HEK293T (cell line): ENCODE results near the gene NSDHL.
A peak's percentile ranks its signal among the peaks of the same experiment; 100 is the strongest.

Experiments used
- CTCF ChIA-PET: fragments of 350-600 bp; formaldehyde crosslinking; extraction: SDS; loops from one replicate; lab custom pipeline; 2021; ENCODE audit warnings: antibody characterized with exemption, inconsistent platforms; lab: Yijun Ruan, JAX
- POLR2A ChIA-PET: fragments of 350-600 bp; formaldehyde crosslinking; extraction: SDS; loops from one replicate; lab custom pipeline; 2020; ENCODE audit warnings: antibody characterized with exemption, inconsistent platforms; lab: Yijun Ruan, JAX
- DNase-seq: peaks from one replicate; pipeline ENCODE4 v3.0.0; 2012; ENCODE audit warnings: mixed read lengths; ENCODE audit errors: extremely low spot score
- ARNT ChIP-seq: fragments of 450-650 bp; IDR thresholded peaks from 2 replicates; pipeline ENCODE4 v1.6.1; 2017; ENCODE audit warnings: mild to moderate bottlenecking
- BHLHE40 ChIP-seq: fragments of 450-650 bp; IDR thresholded peaks from 2 replicates; pipeline ENCODE4 v1.6.1; 2016; ENCODE audit warnings: mild to moderate bottlenecking, moderate library complexity, borderline replicate concordance
- CTBP1 ChIP-seq: fragments of 450-650 bp; IDR thresholded peaks from 2 replicates; pipeline ENCODE4 v1.6.1; 2016; ENCODE audit warnings: borderline replicate concordance
- ELF4 ChIP-seq: fragments of 450-650 bp; IDR thresholded peaks from 2 replicates; pipeline ENCODE4 v1.6.1; 2017; ENCODE audit warnings: antibody characterized with exemption
- FOXA1 ChIP-seq: fragments of 450-650 bp; IDR thresholded peaks from 2 replicates; pipeline ENCODE4 v1.6.1; 2016; ENCODE audit warnings: mild to moderate bottlenecking
- FOXK2 ChIP-seq: fragments of 450-650 bp; IDR thresholded peaks from 2 replicates; pipeline ENCODE4 v1.6.1; 2016; ENCODE audit warnings: mild to moderate bottlenecking
- FOXM1 ChIP-seq: fragments of 450-650 bp; IDR thresholded peaks from 2 replicates; pipeline ENCODE4 v1.6.1; 2017; ENCODE audit warnings: mild to moderate bottlenecking, borderline replicate concordance
- HDGF ChIP-seq: fragments of 450-650 bp; IDR thresholded peaks from 2 replicates; pipeline ENCODE4 v1.6.1; 2017; ENCODE audit warnings: antibody characterized with exemption, borderline replicate concordance
- L3MBTL2 ChIP-seq: fragments of 450-650 bp; conservative IDR thresholded peaks from 2 replicates; pipeline ENCODE4 v1.6.1; 2016; ENCODE audit warnings: mild to moderate bottlenecking
- LEF1 ChIP-seq: fragments of 450-650 bp; IDR thresholded peaks from 2 replicates; pipeline ENCODE4 v1.6.1; 2017; ENCODE audit warnings: mild to moderate bottlenecking, borderline replicate concordance
- NFRKB ChIP-seq: fragments of 450-650 bp; IDR thresholded peaks from 2 replicates; pipeline ENCODE4 v1.6.1; 2016; ENCODE audit warnings: mild to moderate bottlenecking, moderate library complexity
- PKNOX1 ChIP-seq: fragments of 450-650 bp; IDR thresholded peaks from 2 replicates; pipeline ENCODE4 v1.6.1; 2016
- SP1 ChIP-seq: fragments of 450-650 bp; IDR thresholded peaks from 2 replicates; pipeline ENCODE4 v1.6.1; 2017
- SUZ12 ChIP-seq: fragments of 450-650 bp; IDR thresholded peaks from 2 replicates; pipeline ENCODE4 v1.6.1; 2016; ENCODE audit warnings: mild to moderate bottlenecking
- TARDBP ChIP-seq: fragments of 450-650 bp; IDR thresholded peaks from 2 replicates; pipeline ENCODE4 v1.6.1; 2016
- ZNF384 ChIP-seq: fragments of 450-650 bp; IDR thresholded peaks from 2 replicates; pipeline ENCODE4 v1.6.1; 2016

The NSDHL gene

DNA sequence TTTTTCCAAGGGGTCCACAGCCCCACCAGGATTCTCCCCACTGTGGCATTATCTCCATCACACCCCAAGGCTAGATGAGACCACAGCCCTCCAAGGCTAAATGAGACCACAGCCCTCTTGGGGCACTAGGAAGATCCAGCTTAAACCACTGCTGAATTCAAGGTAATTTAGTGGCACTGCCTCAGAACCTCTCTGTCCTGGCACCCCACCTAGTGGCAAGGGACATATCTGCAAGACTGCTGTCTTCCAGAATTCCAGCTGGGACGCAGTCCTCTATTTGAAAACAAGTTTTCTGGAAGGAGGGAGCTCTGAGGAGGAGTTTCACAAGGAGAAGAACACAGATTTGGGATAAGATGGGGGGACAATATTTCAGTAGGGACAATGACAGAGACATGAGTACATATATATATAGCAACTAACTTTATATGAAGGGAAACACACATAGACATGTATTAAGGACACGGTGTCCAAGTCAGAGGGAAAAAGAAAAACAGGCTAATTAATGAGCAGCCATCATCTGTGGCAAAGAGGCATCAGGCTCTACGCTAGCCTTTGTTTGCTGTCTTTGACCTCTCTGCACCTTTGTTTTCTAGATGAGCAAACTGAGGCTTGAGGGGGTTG is 9.6 kb upstream of the NSDHL start:
- POLR2A ChIA-PET: interaction anchor here (0.6 kb wide), 1 partner anchor 9 kb away, joined by 3 read pairs; the partner anchor contains the start of genes CETN2 and NSDHL
- no peak for TF ChIP-seq L3MBTL2
- TF ChIP-seq FOXK2: no peak
- no peak for TF ChIP-seq ELF4
- no peak for TF ChIP-seq NFRKB
- TF ChIP-seq FOXA1: no peak
- no peak for TF ChIP-seq PKNOX1
- no peak for TF ChIP-seq LEF1
- TF ChIP-seq HDGF: no peak
- TF ChIP-seq SUZ12: no peak
- TF ChIP-seq ARNT: no peak
- no peak for TF ChIP-seq SP1
- no peak for TF ChIP-seq BHLHE40
- no peak for TF ChIP-seq CTBP1
- TF ChIP-seq ZNF384: no peak
- TF ChIP-seq TARDBP: no peak
- TF ChIP-seq FOXM1: no peak
- DNase-seq: peak; percentile 75
- CTCF ChIA-PET: interaction anchor here (0.5 to 2.2 kb wide), 14 partner anchors 8 to 1390 kb away, joined by 3 to 17 read pairs (median 3); partner anchors contain the start of genes CETN2 and NSDHL

GRCh38 chrX:152822383-152823086 is 8.3 kb upstream of the NSDHL start:
- ChIA-PET CTCF (interaction anchor here (0.6 to 2.2 kb wide), 6 partner anchors 10 to 1072 kb away, joined by 3 to 17 read pairs (median 4); no protein-coding TSS in a partner anchor), POLR2A (no interaction called here)
- no peak for DNase-seq
- TF ChIP-seq FOXK2 (no peak), FOXA1 (no peak), BHLHE40 (no peak), NFRKB (no peak), L3MBTL2 (no peak), HDGF (no peak), SP1 (no peak), FOXM1 (no peak), ELF4 (no peak), CTBP1 (no peak), TARDBP (no peak), LEF1 (no peak), PKNOX1 (no peak), ZNF384 (no peak), ARNT (no peak), SUZ12 (no peak)

DNA sequence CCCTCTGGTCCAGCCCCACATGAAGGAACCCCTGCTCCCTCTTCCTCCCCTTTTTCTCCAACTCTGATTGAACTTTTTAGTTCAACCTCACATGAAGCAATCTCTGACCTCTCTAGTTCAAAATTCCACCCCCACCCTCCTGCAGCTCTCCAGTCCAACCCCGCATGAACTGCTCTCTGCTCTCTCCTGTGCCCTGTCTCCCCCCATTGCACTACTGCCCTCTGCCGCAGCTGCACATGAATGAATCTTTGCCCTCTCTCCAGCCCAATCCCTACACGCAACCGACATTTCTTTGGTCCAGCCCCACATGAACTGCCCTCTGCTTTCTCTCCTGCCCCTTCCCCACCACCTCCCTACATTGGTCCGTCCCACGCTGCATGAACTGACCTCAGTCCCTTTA is 7.2 kb upstream of the NSDHL start:
- CTCF ChIA-PET: no interaction called here
- DNase-seq: no peak
- POLR2A ChIA-PET: no interaction called here

GRCh38 chrX:152824841-152825374 is 6.0 kb upstream of the NSDHL start:
- no peak for DNase-seq
- no peak for TF ChIP-seq LEF1
- TF ChIP-seq FOXK2: no peak
- TF ChIP-seq L3MBTL2: no peak
- no peak for TF ChIP-seq BHLHE40
- TF ChIP-seq FOXA1: no peak
- no peak for TF ChIP-seq HDGF
- TF ChIP-seq FOXM1: no peak
- no peak for TF ChIP-seq SP1
- no peak for TF ChIP-seq ELF4
- no peak for TF ChIP-seq NFRKB
- TF ChIP-seq ARNT: no peak
- no peak for TF ChIP-seq PKNOX1
- no peak for TF ChIP-seq TARDBP
- TF ChIP-seq CTBP1: no peak
- TF ChIP-seq SUZ12: no peak
- TF ChIP-seq ZNF384: no peak
- ChIA-PET POLR2A (no interaction called here), CTCF (no interaction called here)

More for the DNA sequence above, 7.2 kb upstream of the NSDHL start:
- TF ChIP-seq CTBP1 (no peak), ELF4 (no peak), L3MBTL2 (no peak), FOXM1 (no peak), FOXA1 (no peak), FOXK2 (no peak), TARDBP (no peak), SP1 (no peak), ZNF384 (no peak)

GRCh38 chrX:152831391-152831790 is 528 bp downstream of the NSDHL start:
- CTCF ChIA-PET: no interaction called here
- POLR2A ChIA-PET: interaction anchor here (1.0 to 1.2 kb wide), 2 partner anchors 11 to 13 kb away, joined by 3 to 5 read pairs; no protein-coding TSS in a partner anchor

More at GRCh38 chrX:152831391-152831790, 528 bp downstream of the NSDHL start:
- DNase-seq: no peak
- TF ChIP-seq LEF1: no peak
- TF ChIP-seq TARDBP: no peak
- no peak for TF ChIP-seq SUZ12
- TF ChIP-seq L3MBTL2: no peak
- TF ChIP-seq ZNF384: no peak
- TF ChIP-seq BHLHE40: no peak
- no peak for TF ChIP-seq SP1
- TF ChIP-seq PKNOX1: no peak
- no peak for TF ChIP-seq ELF4
- TF ChIP-seq FOXM1: no peak
- no peak for TF ChIP-seq CTBP1
- TF ChIP-seq ARNT: no peak
- TF ChIP-seq NFRKB: no peak
- TF ChIP-seq HDGF: no peak
- no peak for TF ChIP-seq FOXK2
- TF ChIP-seq FOXA1: no peak
